ENCODE measurements around the gene MB21D2. TPM values are rescaled to one million over a fixed set of nuclear protein-coding genes. Genes with fewer than 3 reads are reported as not detected.

MB21D2 gene
- total and polyA plus RNA-seq, 2 of the 8 experiments (the other 6 are each of a cell fraction or from before 2014, with no cell fraction given) = 10.0 to 21.0 TPM

DNA sequence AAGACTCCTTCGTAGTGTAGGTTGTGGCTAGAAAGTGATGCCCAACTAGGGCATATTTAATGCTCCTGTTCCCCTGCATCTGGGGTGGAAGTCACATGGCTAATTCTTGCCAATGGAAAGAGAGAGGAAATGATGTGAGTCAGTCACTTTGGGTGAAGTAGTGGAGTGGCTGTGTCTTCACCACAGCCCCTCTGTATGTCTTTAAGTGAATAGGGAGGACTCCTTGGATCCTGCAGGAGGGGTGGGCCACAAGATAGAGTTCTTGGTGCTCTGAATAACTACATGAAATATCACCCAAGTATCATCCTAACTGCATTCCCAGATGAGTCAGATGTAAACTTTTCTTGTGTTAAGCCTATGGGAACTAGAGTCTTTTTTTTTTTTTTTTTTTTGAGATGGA, 17.8 kb upstream of the MB21D2 start:
- Histone ChIP-seq H3K4me3 (ENCODE audit: extremely low read depth in 1 of 4, insufficient read depth in 2 of 4, low read depth in 3 of 4, low read length in 4 of 4) (no peak overlapping the region), H3K79me1 (ENCODE audit: low read depth, low read length) (no peaks in the 10 kb centered on the region), H3K56ac (replicated peaks; ENCODE audit: insufficient read length, low read depth, low read length) (no peak overlapping the region), H3K79me2 (ENCODE audit: control insufficient read depth in 1 of 2, insufficient read depth in 2 of 2, low read length in 2 of 2) (no peaks in the 10 kb centered on the region), H3K36me3 (ENCODE audit: control insufficient read depth in 2 of 4, insufficient read depth in 4 of 4, low read length in 3 of 4) (no peaks in the 10 kb centered on the region), H2BK15ac (ENCODE audit: low read length) (no peak overlapping the region), H3K14ac (ENCODE audit: insufficient read length) (no peak overlapping the region), H2AK5ac (ENCODE audit: low read depth, low read length) (no peak overlapping the region), H3K23ac (ENCODE audit: insufficient read length) (no peak overlapping the region), H4K5ac (ENCODE audit: insufficient read length, low read depth, low read length) (no peak overlapping the region), H4K91ac (replicated peaks; ENCODE audit: insufficient read length, low read length) (no peak overlapping the region), H2BK5ac (ENCODE audit: low read depth, low read length) (no peak overlapping the region), H4K20me1 (replicated peaks in 1 of 2; ENCODE audit: control insufficient read depth in 1 of 2, insufficient read depth in 2 of 2, low read length in 2 of 2) (no peaks in the 10 kb centered on the region), H2BK20ac (ENCODE audit: low read length) (no peak overlapping the region), H3K9me3 (ENCODE audit: insufficient read depth in 2 of 2, low read depth in 1 of 2, low read length in 1 of 2) (no peaks in the 10 kb centered on the region), H4K8ac (ENCODE audit: extremely low read depth, insufficient read depth, low read length) (no peak overlapping the region), H3K4me1 (replicated peaks in 1 of 4; ENCODE audit: control insufficient read depth in 3 of 4, insufficient read depth in 4 of 4, low read length in 3 of 4) (no peaks in the 10 kb centered on the region), H3K4ac (replicated peaks; ENCODE audit: insufficient read length, low read depth, low read length) (no peak overlapping the region), H3K18ac (ENCODE audit: extremely low read depth, low read length) (no peak overlapping the region), H3K27ac (ENCODE audit: low read depth, low read length) (no peak overlapping the region), H3K23me2 (ENCODE audit: low read depth, low read length) (no peaks in the 10 kb centered on the region), H3K4me2 (ENCODE audit: insufficient read depth in 1 of 2, low read depth in 2 of 2, low read length in 2 of 2) (no peak overlapping the region), H3K27me3 (replicated peaks in 1 of 4; ENCODE audit: control insufficient read depth in 3 of 4, extremely low read depth in 1 of 4, insufficient read depth in 3 of 4, low read length in 3 of 4) (no peaks in the 10 kb centered on the region), H2BK120ac (replicated peaks; ENCODE audit: low read depth, low read length) (no peak overlapping the region), H2AFZ (ENCODE audit: low read length) (0 out of 2 replicates have a peak overlapping the region, but pooled peaks have one; percentile 16), H3K9ac (replicated peaks in 1 of 4; ENCODE audit: extremely low read depth in 1 of 4, low read depth in 3 of 4, low read length in 3 of 4) (no peak overlapping the region), H2BK12ac (ENCODE audit: low read depth, low read length) (no peak overlapping the region)
- POLR2A ChIA-PET (ENCODE audit: partially characterized antibody) = interaction anchor here (0.7 kb wide), 1 partner anchor 447 kb away, joined by 3 read pairs; no protein-coding TSS in a partner anchor
- CTCF ChIA-PET (ENCODE audit: partially characterized antibody) = interaction anchor here (1.0 kb wide), 1 partner anchor 122 kb away, joined by 3 read pairs; no protein-coding TSS in a partner anchor
- no peak for FAIRE-seq
- no peak for DNase-seq (ENCODE audit: low read depth in 1 of 2, low spot score in 2 of 2)
- WGBS, 2 experiments (ENCODE audit: extremely low coverage in 1 of 2, insufficient coverage in 1 of 2, insufficient read length in 1 of 2, insufficient replicate concordance in 2 of 2, low coverage in 1 of 2, low lambda C conversion rate in 2 of 2, missing lambda C conversion rate in 1 of 2) = 90% methylated on average over 1 of the region's 1 CpG; no CpG with 5 or more reads in 1 of the 2 experiments
- TF ChIP-seq FOSL1 (IDR thresholded peaks at IDR 0.05; ENCODE audit: insufficient read depth, low read depth, low read length) (no peak), BCL11A (IDR thresholded peaks at IDR 0.05; ENCODE audit: low read depth in 2 of 2, low read length in 2 of 2) (no peak), KDM5A (IDR thresholded peaks at IDR 0.05; ENCODE audit: low read length) (no peak), GABPA (IDR thresholded peaks at IDR 0.05; ENCODE audit: borderline replicate concordance, insufficient read depth, low read length) (no peak), TCF12 (IDR thresholded peaks at IDR 0.05; ENCODE audit: low read depth, low read length) (no peak), MAFK (IDR thresholded peaks at IDR 0.05; ENCODE audit: low read depth, low read length) (no peak), HDAC2 (IDR thresholded peaks at IDR 0.05; ENCODE audit: borderline replicate concordance in 1 of 2, low read depth in 2 of 2, low read length in 2 of 2) (no peak), JUND (IDR thresholded peaks at IDR 0.05; ENCODE audit: low read length) (no peak), SP1 (IDR thresholded peaks at IDR 0.05; ENCODE audit: low read depth, low read length) (no peak), SRF (IDR thresholded peaks at IDR 0.05; ENCODE audit: low read depth, low read length) (no peak), SIX5 (IDR thresholded peaks at IDR 0.05; ENCODE audit: low read depth, low read length) (no peak), EZH2 (IDR thresholded peaks at IDR 0.05; ENCODE audit: low read depth, low read length, severe bottlenecking) (no peak), RNF2 (IDR thresholded peaks at IDR 0.05; ENCODE audit: borderline replicate concordance, low read depth, low read length, missing control alignments, poor library complexity, severe bottlenecking) (no peak), PHF8 (conservative IDR thresholded peaks at IDR 0.05; ENCODE audit: low read depth, low read length) (no peak), ASH2L (IDR thresholded peaks at IDR 0.05; ENCODE audit: low read length) (no peak)

Data from H1 (cell line).